K562 (cell line): ENCODE measurements around the gene CTTNBP2.

Experiments used
- ATF3 ChIP-seq, 2 experiments: fragments of 450-650 bp in 1 of 2; sonication (generic) in 1 of 2; formaldehyde crosslinking in 1 of 2; IDR thresholded peaks in 1 of 2; conservative IDR thresholded peaks in 1 of 2; 2 replicates each; pipeline versions ENCODE4 v1.6.1 to v1.8.1; 2016 to 2023; ENCODE audit warnings: mild to moderate bottlenecking in 2 of 2, moderate library complexity in 2 of 2, inconsistent platforms in 1 of 2, missing genetic modification reagents in 1 of 2
- NFRKB ChIP-seq: fragments of 450-650 bp; IDR thresholded peaks from 2 replicates; pipeline ENCODE4 v1.6.1; 2016; ENCODE audit warnings: low read depth
- USF1 ChIP-seq: sonication (generic); formaldehyde crosslinking; IDR thresholded peaks from 2 replicates; pipeline ENCODE4 v1.9.0; 2022; ENCODE audit warnings: mild to moderate bottlenecking, missing genetic modification reagents

GRCh38 chr7:117859246-117859812 is 13.9 kb downstream of the CTTNBP2 start:
- TF ChIP-seq ATF3 (IDR thresholded peaks at IDR 0.05) (no peak), ATF3 (CRISPR knock-in tag; conservative IDR thresholded peaks at IDR 0.05) (no peak), NFRKB (no peak), USF1 (no peak)
